Vagina (tissue), 2 donors: ENCODE measurements around the gene CBX4.

Experiments
- POLR2A ChIP-seq, 2 donors: fragments of 450-650 bp; IDR thresholded peaks; one replicate each; pipeline ENCODE4 v1.6.1; 2017; ENCODE audit warnings: antibody characterized with exemption in 2 of 2, mild to moderate bottlenecking in 2 of 2, moderate library complexity in 2 of 2
- TF ChIP-seq, protein P1 (sequence below), 3 experiments: fragments of 450-650 bp in 2 of 3; fragments of 200-600 bp in 1 of 3; sonication (generic) in 1 of 3; IDR thresholded peaks; one replicate each; pipeline ENCODE4 v1.5.1; 2017 to 2019; ENCODE audit warnings: antibody characterized with exemption in 3 of 3, mild to moderate bottlenecking in 2 of 3, moderate library complexity in 2 of 3

DNA sequence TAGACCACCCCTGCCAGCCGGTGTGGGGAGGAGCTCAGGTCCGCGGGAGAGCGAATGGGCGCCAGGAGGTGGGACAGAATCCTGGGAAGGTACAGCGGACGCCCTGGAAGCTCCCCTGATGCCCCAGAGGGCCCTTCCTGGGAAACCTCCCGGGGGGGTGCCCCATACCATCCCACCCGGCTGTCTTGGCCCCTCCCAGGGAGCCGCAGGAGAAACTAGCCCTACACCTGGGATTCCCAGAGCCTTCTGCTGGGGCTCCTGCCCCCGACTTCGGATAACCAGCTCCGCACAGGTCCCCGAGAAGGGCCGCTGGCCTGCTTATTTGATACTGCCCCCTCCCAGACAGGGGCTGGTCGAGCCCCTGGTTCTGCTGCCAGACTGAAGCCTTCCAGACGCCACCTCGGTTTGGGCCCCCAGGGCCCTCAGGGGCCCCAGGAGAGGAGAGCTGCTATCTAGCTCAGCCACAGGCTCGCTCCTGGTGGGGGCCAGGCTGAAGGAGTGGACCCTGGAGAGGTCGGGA is 3.0 kb upstream of the CBX4 start:
- TF ChIP-seq, protein P1, sequence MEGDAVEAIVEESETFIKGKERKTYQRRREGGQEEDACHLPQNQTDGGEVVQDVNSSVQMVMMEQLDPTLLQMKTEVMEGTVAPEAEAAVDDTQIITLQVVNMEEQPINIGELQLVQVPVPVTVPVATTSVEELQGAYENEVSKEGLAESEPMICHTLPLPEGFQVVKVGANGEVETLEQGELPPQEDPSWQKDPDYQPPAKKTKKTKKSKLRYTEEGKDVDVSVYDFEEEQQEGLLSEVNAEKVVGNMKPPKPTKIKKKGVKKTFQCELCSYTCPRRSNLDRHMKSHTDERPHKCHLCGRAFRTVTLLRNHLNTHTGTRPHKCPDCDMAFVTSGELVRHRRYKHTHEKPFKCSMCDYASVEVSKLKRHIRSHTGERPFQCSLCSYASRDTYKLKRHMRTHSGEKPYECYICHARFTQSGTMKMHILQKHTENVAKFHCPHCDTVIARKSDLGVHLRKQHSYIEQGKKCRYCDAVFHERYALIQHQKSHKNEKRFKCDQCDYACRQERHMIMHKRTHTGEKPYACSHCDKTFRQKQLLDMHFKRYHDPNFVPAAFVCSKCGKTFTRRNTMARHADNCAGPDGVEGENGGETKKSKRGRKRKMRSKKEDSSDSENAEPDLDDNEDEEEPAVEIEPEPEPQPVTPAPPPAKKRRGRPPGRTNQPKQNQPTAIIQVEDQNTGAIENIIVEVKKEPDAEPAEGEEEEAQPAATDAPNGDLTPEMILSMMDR (IDR thresholded peaks at IDR 0.05), result no peak
- no peak for TF ChIP-seq POLR2A (IDR thresholded peaks at IDR 0.05)
